ENCODE results near the gene CXXC5.
"Not testable (repeated sequence)": the region's sequence is repeated elsewhere in the genome, so short reads cannot be mapped to it uniquely, and the experiment has no call there.

The CXXC5 gene

DNA sequence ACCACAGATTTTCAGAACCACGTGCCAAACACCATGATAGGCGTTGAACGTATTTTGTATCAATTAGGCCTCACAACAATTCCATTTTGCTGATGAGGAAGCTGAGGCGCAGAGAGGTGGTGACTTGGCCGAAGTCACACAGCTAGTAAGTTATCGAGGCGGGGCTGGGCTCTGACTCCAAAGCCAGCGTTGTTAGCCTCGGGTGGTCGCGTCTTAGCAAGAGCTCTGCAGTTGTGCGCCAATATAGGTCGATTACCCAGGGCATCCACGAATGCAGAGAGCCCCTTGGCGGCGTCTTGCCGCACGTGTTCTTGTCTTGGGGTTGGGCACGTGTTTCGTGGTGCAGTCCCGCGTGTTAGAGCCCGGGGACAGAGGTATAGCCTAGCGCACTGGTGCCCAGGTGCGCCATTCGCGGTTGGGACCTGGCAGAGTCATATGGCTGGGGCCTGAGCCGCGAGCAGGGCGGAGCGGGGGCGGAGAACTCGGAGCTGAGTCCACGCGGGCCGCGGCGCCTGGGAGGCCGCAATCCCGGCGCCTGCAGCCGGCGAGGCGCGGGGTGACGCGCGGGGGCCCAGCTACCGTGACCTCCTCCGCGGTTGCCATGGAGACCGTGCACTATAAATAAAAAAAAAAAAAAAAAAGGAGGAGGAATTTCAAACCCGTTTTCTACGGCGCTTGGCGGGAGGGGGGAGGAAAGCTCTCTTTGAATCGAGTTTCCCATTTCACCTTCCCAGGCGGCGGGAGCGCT lies 62.3 kb downstream of the CXXC5 start:
- ChIA-PET POLR2A (interaction anchor here (0.5 to 3.3 kb wide), 8 partner anchors 9 to 150 kb away, joined by 3 to 13 read pairs (median 5); partner anchors contain the start of gene CXXC5), CTCF (interaction anchor here (0.9 to 7.2 kb wide), 14 partner anchors 10 to 83 kb away, joined by 3 to 59 read pairs (median 5); no protein-coding TSS in a partner anchor)
- TF ChIP-seq, protein P1, sequence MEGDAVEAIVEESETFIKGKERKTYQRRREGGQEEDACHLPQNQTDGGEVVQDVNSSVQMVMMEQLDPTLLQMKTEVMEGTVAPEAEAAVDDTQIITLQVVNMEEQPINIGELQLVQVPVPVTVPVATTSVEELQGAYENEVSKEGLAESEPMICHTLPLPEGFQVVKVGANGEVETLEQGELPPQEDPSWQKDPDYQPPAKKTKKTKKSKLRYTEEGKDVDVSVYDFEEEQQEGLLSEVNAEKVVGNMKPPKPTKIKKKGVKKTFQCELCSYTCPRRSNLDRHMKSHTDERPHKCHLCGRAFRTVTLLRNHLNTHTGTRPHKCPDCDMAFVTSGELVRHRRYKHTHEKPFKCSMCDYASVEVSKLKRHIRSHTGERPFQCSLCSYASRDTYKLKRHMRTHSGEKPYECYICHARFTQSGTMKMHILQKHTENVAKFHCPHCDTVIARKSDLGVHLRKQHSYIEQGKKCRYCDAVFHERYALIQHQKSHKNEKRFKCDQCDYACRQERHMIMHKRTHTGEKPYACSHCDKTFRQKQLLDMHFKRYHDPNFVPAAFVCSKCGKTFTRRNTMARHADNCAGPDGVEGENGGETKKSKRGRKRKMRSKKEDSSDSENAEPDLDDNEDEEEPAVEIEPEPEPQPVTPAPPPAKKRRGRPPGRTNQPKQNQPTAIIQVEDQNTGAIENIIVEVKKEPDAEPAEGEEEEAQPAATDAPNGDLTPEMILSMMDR (IDR thresholded peaks at IDR 0.05; ENCODE audit: insufficient read depth, low read length, missing control alignments) = no peak
- DNase-seq (ENCODE audit: low read depth, low spot score) = no peak
- peak overlapping the region; percentile 59 for H3K4me3 ChIP-seq (ENCODE audit: low read depth, low read length)

- TF ChIP-seq, protein P1 (IDR thresholded peaks at IDR 0.05; ENCODE audit: insufficient read depth, low read length, missing control alignments) = peak; percentile 16
- POLR2A ChIA-PET = interaction anchor here (0.6 to 3.3 kb wide), 6 partner anchors 12 to 150 kb away, joined by 3 to 13 read pairs (median 5); no protein-coding TSS in a partner anchor
- H3K4me3 ChIP-seq (ENCODE audit: low read depth, low read length) = peak overlapping the region; percentile 59
- no peak for DNase-seq (ENCODE audit: low read depth, low spot score)
- CTCF ChIA-PET = interaction anchor here (0.9 to 7.2 kb wide), 15 partner anchors 10 to 84 kb away, joined by 3 to 59 read pairs (median 4); no protein-coding TSS in a partner anchor
Measured at GRCh38 chr5:139711067-139711905, 63.1 kb downstream of the CXXC5 start.

- peak overlapping the region; percentile 59 for H3K4me3 ChIP-seq (ENCODE audit: low read depth, low read length)
- no peak for DNase-seq (ENCODE audit: low read depth, low spot score)
- TF ChIP-seq, protein P1 (IDR thresholded peaks at IDR 0.05; ENCODE audit: insufficient read depth, low read length, missing control alignments) = no peak
- ChIA-PET POLR2A (interaction anchor here (1.6 kb wide), 1 partner anchor 18 kb away, joined by 5 read pairs; no protein-coding TSS in a partner anchor), CTCF (interaction anchor here (1.0 to 7.2 kb wide), 9 partner anchors 11 to 80 kb away, joined by 3 to 59 read pairs (median 11); no protein-coding TSS in a partner anchor)
Measured at GRCh38 chr5:139711906-139712224, 63.7 kb downstream of the CXXC5 start.

- CTCF ChIA-PET = interaction anchor here (1.0 to 7.2 kb wide), 5 partner anchors 12 to 78 kb away, joined by 3 to 59 read pairs (median 21); no protein-coding TSS in a partner anchor
- POLR2A ChIA-PET = no interaction called here
- H3K4me3 ChIP-seq (ENCODE audit: low read depth, low read length) = no peak overlapping the region
- no peak for DNase-seq (ENCODE audit: low read depth, low spot score)
- TF ChIP-seq, protein P1 (IDR thresholded peaks at IDR 0.05; ENCODE audit: insufficient read depth, low read length, missing control alignments) = no peak
Measured at GRCh38 chr5:139712412-139712811, 64.3 kb downstream of the CXXC5 start.

DNA sequence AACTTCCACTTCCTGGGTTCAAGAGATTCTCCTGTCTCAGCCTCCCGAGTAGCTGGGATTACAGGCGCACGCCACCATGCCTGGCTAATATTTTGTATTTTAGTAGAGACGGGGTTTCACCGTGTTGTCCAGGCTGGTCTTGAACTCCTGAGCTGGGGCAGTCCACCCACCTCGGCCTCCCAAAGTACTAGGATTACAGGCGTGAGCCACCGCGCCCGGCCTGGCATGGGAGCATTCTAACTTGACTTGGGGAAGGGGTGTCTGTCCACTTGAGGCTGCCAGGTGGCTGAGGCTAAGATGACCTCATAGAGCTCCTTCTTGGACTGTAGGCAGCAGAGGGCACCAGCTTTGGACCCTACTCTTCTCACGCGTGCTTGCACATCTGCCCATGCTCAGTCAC lies 65.7 kb downstream of the CXXC5 start:
- DNase-seq (ENCODE audit: low read depth, low spot score); CTCF ChIA-PET; H3K4me3 ChIP-seq (ENCODE audit: low read depth, low read length); POLR2A ChIA-PET: not testable (repeated sequence)

- TF ChIP-seq, protein P1 (IDR thresholded peaks at IDR 0.05; ENCODE audit: insufficient read depth, low read length, missing control alignments) = no peak
- ChIA-PET POLR2A (no interaction called here), CTCF (interaction anchor here (1.4 kb wide), 1 partner anchor 48 kb away, joined by 3 read pairs; no protein-coding TSS in a partner anchor)
- no peak overlapping the region for H3K4me3 ChIP-seq (ENCODE audit: low read depth, low read length)
- no peak for DNase-seq (ENCODE audit: low read depth, low spot score)
Measured at GRCh38 chr5:139717221-139717620, 69.1 kb downstream of the CXXC5 start.

DNA sequence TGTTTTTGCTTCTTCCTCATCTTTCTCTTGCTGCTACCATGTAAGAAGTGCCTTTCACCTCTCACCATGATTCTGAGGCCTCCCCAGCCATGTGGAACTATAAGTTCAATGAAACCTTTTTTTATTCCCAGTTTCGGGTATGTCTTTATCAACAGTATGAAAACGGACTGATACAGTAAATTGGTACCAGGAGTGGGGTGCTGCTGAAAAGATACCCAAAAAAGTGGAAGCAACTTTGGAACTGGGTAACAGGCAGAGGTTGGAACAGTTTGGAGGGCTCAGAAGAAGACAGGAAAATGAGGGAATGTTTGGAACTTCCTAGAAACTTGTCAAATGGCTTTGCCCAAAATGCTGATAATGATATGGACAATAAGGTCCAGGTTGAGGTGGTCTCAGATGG lies 70.3 kb downstream of the CXXC5 start:
- H3K4me3 ChIP-seq (ENCODE audit: low read depth, low read length); DNase-seq (ENCODE audit: low read depth, low spot score); POLR2A ChIA-PET: not testable (repeated sequence)
- CTCF ChIA-PET = interaction anchor here (1.4 kb wide), 1 partner anchor 47 kb away, joined by 3 read pairs; no protein-coding TSS in a partner anchor

DNA sequence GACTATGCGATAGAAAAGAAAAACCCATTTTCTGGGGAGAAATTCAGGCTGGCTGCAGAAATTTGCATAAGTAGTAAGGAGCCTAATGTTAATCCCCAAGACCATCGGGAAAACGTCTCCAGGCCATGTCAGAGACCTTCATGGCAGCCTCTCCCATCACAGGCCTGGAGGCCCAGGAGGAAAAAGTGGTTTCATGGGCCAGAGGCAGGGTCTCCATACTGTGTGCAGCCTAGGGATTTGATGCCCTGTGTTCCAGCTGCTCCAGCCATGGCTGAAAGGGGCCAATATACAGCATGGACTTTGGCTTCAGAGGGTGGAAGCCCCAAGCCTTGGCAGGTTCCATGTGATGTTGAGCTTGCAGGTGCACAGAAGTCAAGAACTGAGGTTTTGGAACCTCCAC lies 71.8 kb downstream of the CXXC5 start:
- POLR2A ChIA-PET = interaction anchor here (0.7 kb wide), 1 partner anchor 10 kb away, joined by 4 read pairs; no protein-coding TSS in a partner anchor
- H3K4me3 ChIP-seq (ENCODE audit: low read depth, low read length); DNase-seq (ENCODE audit: low read depth, low spot score); CTCF ChIA-PET: not testable (repeated sequence)
